HepG2 (cell line): ENCODE data around the gene CRISPLD2. TPM values are rescaled to one million over a fixed set of nuclear protein-coding genes. Genes with fewer than 3 reads are reported as not detected.

ENCODE experiments used
- ATF1 ChIP-seq: IDR thresholded peaks from 2 replicates; pipeline ENCODE4 v1.6.1; 2016; ENCODE audit warnings: mild to moderate bottlenecking, control low read depth
- GFI1 ChIP-seq: sonication (generic); formaldehyde crosslinking; IDR thresholded peaks from 2 replicates; pipeline ENCODE4 v1.5.0; 2020; ENCODE audit warnings: missing genetic modification reagents, mild to moderate bottlenecking, borderline replicate concordance
- HMG20B ChIP-seq: conservative IDR thresholded peaks from 2 replicates; pipeline ENCODE4 v1.6.1; 2016; ENCODE audit warnings: missing genetic modification reagents, missing compliant biosample characterization
- MLXIP ChIP-seq: sonication (generic); formaldehyde crosslinking; IDR thresholded peaks from 2 replicates; pipeline ENCODE4 v1.9.0; 2021; ENCODE audit warnings: missing genetic modification reagents, borderline replicate concordance
- POGK ChIP-seq: sonication (generic); formaldehyde crosslinking; conservative IDR thresholded peaks from 2 replicates; pipeline ENCODE4 v1.8.0; 2022; ENCODE audit warnings: mild to moderate bottlenecking, moderate library complexity, missing genetic modification reagents
- POLR2AphosphoS5 ChIP-seq: IDR thresholded peaks from 2 replicates; pipeline ENCODE4 v1.6.1; 2012; ENCODE audit warnings: low read depth, low read length
- SKI ChIP-seq: fragments of 450-650 bp; IDR thresholded peaks from one replicate; pipeline ENCODE4 v1.6.1; 2018; ENCODE audit warnings: mild to moderate bottlenecking; ENCODE audit not compliant: partially characterized antibody
- SNAI1 ChIP-seq: sonication (generic); formaldehyde crosslinking; IDR thresholded peaks from 2 replicates; pipeline ENCODE4 v1.5.0; 2020; ENCODE audit warnings: mild to moderate bottlenecking, missing genetic modification reagents, borderline replicate concordance
- ZBTB46 ChIP-seq: sonication (generic); formaldehyde crosslinking; IDR thresholded peaks from 2 replicates; pipeline ENCODE4 v1.4.0; 2020; ENCODE audit warnings: mild to moderate bottlenecking, missing genetic modification reagents, borderline replicate concordance
- ZNF264 ChIP-seq: sonication (generic); formaldehyde crosslinking; IDR thresholded peaks from 2 replicates; pipeline ENCODE4 v1.4.0; 2020; ENCODE audit warnings: missing genetic modification reagents
- ZNF431 ChIP-seq: sonication (generic); formaldehyde crosslinking; IDR thresholded peaks from 2 replicates; pipeline ENCODE4 v1.9.0; 2022; ENCODE audit warnings: missing genetic modification reagents, low read depth, mild to moderate bottlenecking, borderline replicate concordance
- ZNF547 ChIP-seq: sonication (generic); formaldehyde crosslinking; IDR thresholded peaks from 2 replicates; pipeline ENCODE4 v1.5.1; 2020; ENCODE audit warnings: mild to moderate bottlenecking, missing genetic modification reagents
- ZNF598 ChIP-seq: sonication (generic); formaldehyde crosslinking; IDR thresholded peaks from 2 replicates; pipeline ENCODE4 v1.5.1; 2020; ENCODE audit warnings: mild to moderate bottlenecking, missing genetic modification reagents, borderline replicate concordance
- ZNF644 ChIP-seq: IDR thresholded peaks from 2 replicates; pipeline ENCODE4 v1.6.1; 2016; ENCODE audit warnings: low read depth
- ZNF775 ChIP-seq: sonication (generic); formaldehyde crosslinking; IDR thresholded peaks from 2 replicates; pipeline ENCODE4 v1.4.0; 2020; ENCODE audit warnings: missing genetic modification reagents, mild to moderate bottlenecking, moderate library complexity, borderline replicate concordance
- ZNF788 ChIP-seq: sonication (generic); formaldehyde crosslinking; IDR thresholded peaks from 2 replicates; pipeline ENCODE4 v1.5.0; 2020; ENCODE audit warnings: mild to moderate bottlenecking, missing genetic modification reagents, borderline replicate concordance
- ZNF879 ChIP-seq: sonication (generic); formaldehyde crosslinking; IDR thresholded peaks from 2 replicates; pipeline ENCODE4 v1.8.1; 2023; ENCODE audit warnings: missing genetic modification reagents
- polyA plus RNA-seq, 8 experiments: library from polyadenylated mRNA; depleted of rRNA in 3 of 8; stranded (reverse) in 7 of 8; unstranded in 1 of 8; fragments of >200 nt; fragmentation: Illumina TruSeq in 4 of 8; extraction: Trizol in 4 of 8; gene quantifications; 2 replicates each; pipeline versions ENCODE4 v1.2.1 to v1.2.3, GENCODE V29; 2011 to 2016; ENCODE audit warnings: low read depth in 4 of 8, missing spikeins in 1 of 8, mixed read lengths in 1 of 8; ENCODE audit not compliant: insufficient read depth in 1 of 8
- total RNA-seq, 5 experiments: library from RNA; depleted of rRNA; stranded (reverse); fragments of >200 nt; fragmentation: Illumina TruSeq; extraction: Trizol; gene quantifications; 2 replicates each; pipeline ENCODE4 v1.2.3, GENCODE V29; 2016; ENCODE audit warnings: low read depth in 1 of 5
- TF ChIP-seq, protein P1 (sequence below): sonication (generic); formaldehyde crosslinking; IDR thresholded peaks from 2 replicates; pipeline ENCODE4 v1.5.1; 2020; ENCODE audit warnings: missing genetic modification reagents, mild to moderate bottlenecking, borderline replicate concordance
- TF ChIP-seq, protein P2 (sequence below): IDR thresholded peaks from 2 replicates; pipeline ENCODE4 v1.6.1; 2016

CRISPLD2 gene
- total and polyA plus RNA-seq, 2 of the 13 experiments (the other 11 are each of a cell fraction or from before 2014, with no cell fraction given) = 0.04 to 0.31 TPM

DNA sequence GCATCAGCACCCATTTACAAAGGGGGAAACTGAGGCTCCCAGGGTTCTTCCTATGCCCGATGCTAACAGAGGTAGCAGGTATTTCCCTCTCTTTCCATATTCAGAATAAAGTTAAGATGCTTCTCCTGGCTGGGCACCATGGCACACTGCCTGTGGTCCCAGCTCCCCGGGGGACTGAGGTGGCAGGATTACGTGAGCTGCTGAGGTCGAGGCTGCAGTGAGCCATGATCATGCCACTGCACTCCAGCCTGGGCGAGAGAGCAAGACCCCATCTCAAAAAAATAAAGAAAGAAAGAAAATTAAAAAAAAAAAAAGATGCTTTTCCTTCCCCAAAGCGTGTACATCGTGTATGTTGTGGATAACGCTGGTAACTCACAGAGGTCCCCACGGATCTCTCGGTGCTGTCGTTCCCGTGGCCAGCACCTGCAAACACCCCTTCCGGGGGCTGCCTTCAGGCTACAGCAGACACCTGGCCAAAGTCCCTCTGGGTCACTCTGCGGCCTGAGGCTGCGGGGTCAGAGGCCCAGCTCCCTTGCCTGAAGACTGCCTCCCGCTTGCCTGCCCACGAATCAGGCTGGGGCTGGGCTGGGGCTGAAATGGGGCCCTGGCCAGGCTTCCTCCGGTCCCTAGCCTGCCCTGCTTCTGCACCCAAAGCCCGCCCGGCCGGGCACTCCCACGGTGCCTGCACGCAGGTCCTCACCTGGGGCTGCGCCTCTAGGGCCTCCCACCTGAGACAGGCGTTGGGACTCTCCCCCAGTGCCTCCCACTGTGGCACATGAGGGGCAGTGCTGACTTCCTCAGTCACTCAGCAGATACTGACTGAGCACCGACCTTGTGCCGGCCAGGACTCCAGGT, 128.4 kb downstream of the CRISPLD2 start (continued):
- TF ChIP-seq, protein P1, sequence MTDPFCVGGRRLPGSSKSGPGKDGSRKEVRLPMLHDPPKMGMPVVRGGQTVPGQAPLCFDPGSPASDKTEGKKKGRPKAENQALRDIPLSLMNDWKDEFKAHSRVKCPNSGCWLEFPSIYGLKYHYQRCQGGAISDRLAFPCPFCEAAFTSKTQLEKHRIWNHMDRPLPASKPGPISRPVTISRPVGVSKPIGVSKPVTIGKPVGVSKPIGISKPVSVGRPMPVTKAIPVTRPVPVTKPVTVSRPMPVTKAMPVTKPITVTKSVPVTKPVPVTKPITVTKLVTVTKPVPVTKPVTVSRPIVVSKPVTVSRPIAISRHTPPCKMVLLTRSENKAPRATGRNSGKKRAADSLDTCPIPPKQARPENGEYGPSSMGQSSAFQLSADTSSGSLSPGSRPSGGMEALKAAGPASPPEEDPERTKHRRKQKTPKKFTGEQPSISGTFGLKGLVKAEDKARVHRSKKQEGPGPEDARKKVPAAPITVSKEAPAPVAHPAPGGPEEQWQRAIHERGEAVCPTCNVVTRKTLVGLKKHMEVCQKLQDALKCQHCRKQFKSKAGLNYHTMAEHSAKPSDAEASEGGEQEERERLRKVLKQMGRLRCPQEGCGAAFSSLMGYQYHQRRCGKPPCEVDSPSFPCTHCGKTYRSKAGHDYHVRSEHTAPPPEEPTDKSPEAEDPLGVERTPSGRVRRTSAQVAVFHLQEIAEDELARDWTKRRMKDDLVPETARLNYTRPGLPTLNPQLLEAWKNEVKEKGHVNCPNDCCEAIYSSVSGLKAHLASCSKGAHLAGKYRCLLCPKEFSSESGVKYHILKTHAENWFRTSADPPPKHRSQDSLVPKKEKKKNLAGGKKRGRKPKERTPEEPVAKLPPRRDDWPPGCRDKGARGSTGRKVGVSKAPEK (CRISPR knock-in tag) = peak; percentile 94; the same call in 1 of the 2 replicates
- TF ChIP-seq GFI1 (CRISPR knock-in tag) = no peak
- TF ChIP-seq ZNF547 (CRISPR knock-in tag) = no peak
- peak; percentile 59 for TF ChIP-seq ZNF431 (CRISPR knock-in tag)
- no peak for TF ChIP-seq POLR2AphosphoS5
- no peak for TF ChIP-seq ATF1 (CRISPR knock-in tag)
- no peak for TF ChIP-seq ZNF775
- TF ChIP-seq ZNF264 (CRISPR knock-in tag) = no peak
- TF ChIP-seq ZNF879 (CRISPR knock-in tag) = no peak
- no peak for TF ChIP-seq MLXIP (CRISPR knock-in tag)
- TF ChIP-seq SNAI1 (CRISPR knock-in tag) = 0 out of 2 replicates have a peak, but pooled peaks have one; percentile 56
- TF ChIP-seq SKI = peak; percentile 23
- 0 out of 2 replicates have a peak, but pooled peaks have one; percentile 43 for TF ChIP-seq ZNF598 (CRISPR knock-in tag)
- no peak for TF ChIP-seq HMG20B (CRISPR knock-in tag)
- TF ChIP-seq, protein P2, sequence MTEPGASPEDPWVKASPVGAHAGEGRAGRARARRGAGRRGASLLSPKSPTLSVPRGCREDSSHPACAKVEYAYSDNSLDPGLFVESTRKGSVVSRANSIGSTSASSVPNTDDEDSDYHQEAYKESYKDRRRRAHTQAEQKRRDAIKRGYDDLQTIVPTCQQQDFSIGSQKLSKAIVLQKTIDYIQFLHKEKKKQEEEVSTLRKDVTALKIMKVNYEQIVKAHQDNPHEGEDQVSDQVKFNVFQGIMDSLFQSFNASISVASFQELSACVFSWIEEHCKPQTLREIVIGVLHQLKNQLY (CRISPR knock-in tag) = peak; percentile 91
- TF ChIP-seq ZNF788 (CRISPR knock-in tag) = peak; percentile 38; the same call in 1 of the 2 replicates
- TF ChIP-seq POGK (CRISPR knock-in tag) = no peak
- no peak for TF ChIP-seq ZNF644
- TF ChIP-seq ZBTB46 (CRISPR knock-in tag) = no peak
